Measurements from ENCODE around the gene SPCS3. TPM values are rescaled to one million over a fixed set of nuclear protein-coding genes. Genes with fewer than 3 reads are reported as not detected.

The SPCS3 gene
- total RNA-seq, 4 donors from 2014 or later, result 37.9 to 160 (median 115) TPM

- intact Hi-C loops (cut with DNase I; ENCODE audit: low total_unique reads), result no loop called here
- no peaks in the 10 kb centered on the region for H3K4me1 ChIP-seq
- DNase-seq, result no peak
- H3K27me3 ChIP-seq, result no peaks in the 10 kb centered on the region
- H3K4me3 ChIP-seq, result no peak overlapping the region
- H3K27ac ChIP-seq, result no peak overlapping the region
- H3K9me3 ChIP-seq, result no peaks in the 10 kb centered on the region
- no peaks in the 10 kb centered on the region for H3K36me3 ChIP-seq
- TF ChIP-seq POLR2A (IDR thresholded peaks at IDR 0.05), result no peak
- TF ChIP-seq CTCF (IDR thresholded peaks at IDR 0.05), result no peak
These were observed 48.2 kb downstream of the SPCS3 start for GRCh38 chr4:176367771-176368465.

GRCh38 chr4:176376032-176376614 lies 56.4 kb downstream of the SPCS3 start:
- Histone ChIP-seq H3K36me3 (no peaks in the 10 kb centered on the region), H3K4me3 (no peak overlapping the region), H3K27me3 (no peaks in the 10 kb centered on the region), H3K9me3 (no peaks in the 10 kb centered on the region), H3K27ac (no peak overlapping the region), H3K4me1 (no peaks in the 10 kb centered on the region)
- intact Hi-C loops (cut with DNase I; ENCODE audit: low total_unique reads), result no loop called here
- TF ChIP-seq CTCF (IDR thresholded peaks at IDR 0.05) (peak in 3 of 4 experiments; percentile 36 to 39 (median 39)), POLR2A (IDR thresholded peaks at IDR 0.05) (no peak)
- no peak for DNase-seq

- intact Hi-C loops (cut with DNase I; ENCODE audit: low total_unique reads), result no loop called here
- Histone ChIP-seq H3K36me3 (no peaks in the 10 kb centered on the region), H3K27ac (no peak overlapping the region), H3K27me3 (no peaks in the 10 kb centered on the region), H3K4me1 (no peaks in the 10 kb centered on the region), H3K9me3 (no peaks in the 10 kb centered on the region), H3K4me3 (no peak overlapping the region)
- TF ChIP-seq CTCF (IDR thresholded peaks at IDR 0.05), result peak; percentile 12 to 38 (median 26)
- no peak for TF ChIP-seq POLR2A (IDR thresholded peaks at IDR 0.05)
- no peak for DNase-seq
These were observed 58.0 kb downstream of the SPCS3 start for GRCh38 chr4:176377780-176378179.

GRCh38 chr4:176380352-176381157 lies 60.8 kb downstream of the SPCS3 start:
- H3K36me3 ChIP-seq, result no peaks in the 10 kb centered on the region
- no peaks in the 10 kb centered on the region for H3K27me3 ChIP-seq
- H3K4me1 ChIP-seq, result no peaks in the 10 kb centered on the region
- peak overlapping the region in 1 of 2 donors; percentile 10 for H3K4me3 ChIP-seq
- no peak for DNase-seq
- peak overlapping the region in 1 of 2 donors; percentile 41 for H3K27ac ChIP-seq
- TF ChIP-seq CTCF (IDR thresholded peaks at IDR 0.05) (no peak), POLR2A (IDR thresholded peaks at IDR 0.05) (no peak)
- intact Hi-C loops (cut with DNase I; ENCODE audit: low total_unique reads), result no loop called here
- no peaks in the 10 kb centered on the region for H3K9me3 ChIP-seq

Other genes starting within 250 kb of the SPCS3 start
- gene SPATA4, start 124.4 kb upstream of the SPCS3 start, total RNA-seq, result 1 to 10 TPM in 1 of 4 donors, under 1 TPM in 1, not detected in 2; 0.40 to 1.6 TPM
- under 1 TPM in 2 of 4 donors, not detected in 2; 0.28 to 0.37 TPM for gene ASB5, start 50.7 kb upstream of the SPCS3 start, total RNA-seq

All from uterus (tissue), 4 donors.